Nephron progenitor cell (in vitro differentiated cells): ENCODE data around the gene ZNF428.
A peak's percentile ranks its signal among the peaks of the same experiment; 100 is the strongest.
"Not testable (repeated sequence)": the region's sequence is repeated elsewhere in the genome, so short reads cannot be mapped to it uniquely, and the experiment has no call there.

Experiments used
- DNase-seq: peaks from one replicate; pipeline ENCODE4 v3.0.0; 2021
- H3K27ac Mint-ChIP-seq: 2 replicates; pipeline ENCODE4 v1.8.0; 2021; ENCODE audit warnings: mild to moderate bottlenecking, moderate library complexity, mixed read lengths
- H3K27me3 Mint-ChIP-seq: 2 replicates; pipeline ENCODE4 v1.8.0; 2021; ENCODE audit warnings: mild to moderate bottlenecking, low read depth, mixed read lengths; ENCODE audit not compliant: poor library complexity
- H3K36me3 Mint-ChIP-seq: 2 replicates; pipeline ENCODE4 v1.8.0; 2021; ENCODE audit warnings: low read depth, mixed read lengths
- H3K4me1 Mint-ChIP-seq: 2 replicates; pipeline ENCODE4 v1.8.0; 2021; ENCODE audit warnings: mixed read lengths
- H3K4me3 Mint-ChIP-seq: 2 replicates; pipeline ENCODE4 v1.8.0; 2021; ENCODE audit warnings: mild to moderate bottlenecking, moderate library complexity, mixed read lengths
- H3K9me3 Mint-ChIP-seq: 2 replicates; pipeline ENCODE4 v1.8.0; 2021; ENCODE audit warnings: mild to moderate bottlenecking, moderate library complexity, mixed read lengths
- CTCF ChIP-seq: fragments of 200-600 bp; sonication (generic); IDR thresholded peaks from 2 replicates; pipeline ENCODE4 v1.5.0; 2021; ENCODE audit warnings: antibody characterized with exemption

The ZNF428 gene

DNA sequence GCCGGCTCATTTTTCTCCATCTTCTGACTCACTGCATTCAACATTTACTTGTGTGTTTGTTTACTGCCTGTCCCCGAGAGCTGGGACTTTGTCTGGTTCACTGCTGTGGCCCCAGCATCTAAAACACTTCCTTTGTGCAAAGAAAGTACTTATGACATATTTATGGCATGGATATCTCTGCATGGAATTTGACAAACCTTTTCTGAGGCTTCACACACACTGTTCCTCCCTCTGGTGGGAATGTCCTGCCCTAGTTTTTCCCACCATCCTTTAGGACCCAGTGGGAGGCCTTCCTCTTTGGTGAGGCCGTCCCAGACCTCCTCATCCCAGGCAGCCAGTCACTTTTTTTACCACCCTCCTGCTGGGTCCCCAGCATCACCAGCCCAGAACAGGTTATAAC lies 8.9 kb downstream of the ZNF428 start:
- no peak overlapping the region for H3K4me3 Mint-ChIP-seq
- peaks cover 65% of the 10 kb centered on the region for H3K36me3 Mint-ChIP-seq
- H3K9me3 Mint-ChIP-seq: no peaks in the 10 kb centered on the region
- DNase-seq: no peak
- peak overlapping the region; percentile 96 for H3K27ac Mint-ChIP-seq
- no peak for TF ChIP-seq CTCF
- H3K4me1 Mint-ChIP-seq: peaks cover 21% of the 10 kb centered on the region
- H3K27me3 Mint-ChIP-seq: peaks cover 3% of the 10 kb centered on the region

GRCh38 chr19:43609872-43610271 lies 9.6 kb downstream of the ZNF428 start:
- no peak overlapping the region for H3K4me3 Mint-ChIP-seq
- H3K9me3 Mint-ChIP-seq: no peaks in the 10 kb centered on the region
- peaks cover 3% of the 10 kb centered on the region for H3K27me3 Mint-ChIP-seq
- no peak for TF ChIP-seq CTCF
- H3K36me3 Mint-ChIP-seq: peaks cover 63% of the 10 kb centered on the region
- DNase-seq: no peak
- H3K27ac Mint-ChIP-seq: peak overlapping the region; percentile 18
- H3K4me1 Mint-ChIP-seq: peaks cover 17% of the 10 kb centered on the region

DNA sequence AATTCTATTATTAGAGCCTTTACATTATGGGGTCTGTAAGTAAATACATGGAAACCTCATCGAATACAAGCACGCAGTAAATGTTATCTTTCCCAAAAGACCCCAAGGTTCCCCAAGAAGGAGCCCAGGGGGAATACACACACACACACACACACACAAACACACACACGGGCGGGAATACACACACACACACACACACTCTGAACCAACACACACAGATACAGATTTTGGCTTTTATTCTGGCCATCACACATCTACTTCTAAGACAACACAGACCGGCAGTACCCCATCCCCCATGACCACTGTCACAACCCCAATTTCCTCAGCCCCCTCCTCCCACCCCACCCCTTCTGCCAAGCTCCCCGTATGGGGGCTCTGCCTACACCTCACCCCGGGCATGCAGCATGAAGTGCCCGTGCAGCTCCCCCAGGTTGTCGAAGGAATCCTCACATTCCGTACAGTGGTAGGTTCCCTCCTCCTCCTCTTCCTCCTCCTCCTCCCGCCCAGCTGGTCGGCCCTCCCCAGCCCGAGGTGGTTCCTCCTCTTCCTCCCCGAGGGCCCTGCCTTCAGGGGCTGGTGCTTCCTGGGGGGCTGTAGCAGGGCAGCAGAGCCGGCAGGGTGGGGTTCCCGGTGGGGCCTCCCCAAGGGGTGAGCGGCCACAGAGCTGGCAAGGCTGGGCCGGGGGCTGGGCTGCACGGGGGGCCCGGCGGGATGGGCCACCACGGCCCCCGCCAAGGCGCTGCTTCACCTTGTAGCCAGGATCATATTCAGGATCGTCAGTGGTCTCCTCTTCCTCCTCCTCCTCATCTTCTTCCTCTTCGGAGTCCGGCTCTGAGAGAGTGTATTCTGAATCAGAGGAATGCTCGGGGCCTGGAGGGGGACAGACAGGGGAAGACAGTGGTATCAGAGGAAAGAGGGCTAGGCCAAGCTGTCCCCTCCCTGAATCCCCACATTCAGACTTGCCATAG lies 11.9 kb downstream of the ZNF428 start:
- Mint-ChIP-seq H3K9me3 (no peaks in the 10 kb centered on the region), H3K4me3 (no peak overlapping the region), H3K27me3 (peaks cover 3% of the 10 kb centered on the region)

GRCh38 chr19:43606569-43607229 lies 12.7 kb downstream of the ZNF428 start:
- no peak for DNase-seq
- Mint-ChIP-seq H3K27ac (no peak overlapping the region), H3K4me1 (peaks cover 9% of the 10 kb centered on the region), H3K36me3 (peaks cover 38% of the 10 kb centered on the region), H3K9me3 (no peaks in the 10 kb centered on the region), H3K4me3 (no peak overlapping the region), H3K27me3 (peaks cover 3% of the 10 kb centered on the region)
- no peak for TF ChIP-seq CTCF

More for the DNA sequence above, 11.9 kb downstream of the ZNF428 start:
- DNase-seq: no peak
- peak overlapping the region; percentile 93 for H3K27ac Mint-ChIP-seq
- H3K4me1 Mint-ChIP-seq: peaks cover 14% of the 10 kb centered on the region
- no peak for TF ChIP-seq CTCF
- peaks cover 45% of the 10 kb centered on the region for H3K36me3 Mint-ChIP-seq

DNA sequence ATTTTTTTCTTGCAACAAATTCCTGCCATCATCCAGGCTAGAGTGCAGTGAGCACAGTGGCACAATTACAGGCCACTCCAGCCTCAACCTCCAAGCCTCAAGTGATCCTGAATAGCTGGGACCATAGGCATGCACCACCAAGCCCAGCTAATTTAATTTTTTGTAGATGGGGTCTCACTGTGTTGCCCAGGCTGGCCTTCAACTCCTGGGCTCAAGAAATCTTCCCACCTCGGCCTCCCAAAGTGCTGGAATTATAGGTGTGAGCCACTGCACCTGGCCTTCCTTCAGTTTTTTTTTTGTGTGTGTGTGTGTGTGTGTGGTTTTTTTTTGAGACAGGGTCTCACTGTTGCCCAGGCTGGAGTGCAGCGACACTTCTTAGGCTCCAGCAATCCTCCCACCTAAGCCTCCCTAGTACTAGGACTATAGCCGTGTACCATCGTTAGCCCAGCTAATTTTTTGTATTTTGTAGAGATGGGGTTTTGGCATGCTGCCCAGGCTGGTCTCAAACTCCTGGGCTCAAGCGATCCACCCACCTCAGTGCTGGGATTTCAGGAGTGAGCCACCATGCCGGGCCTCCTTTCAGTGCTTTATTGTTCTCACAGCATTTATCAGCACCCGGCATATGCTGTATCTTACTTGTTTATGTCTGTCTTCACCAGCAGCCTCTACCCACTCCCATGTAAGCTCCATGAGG lies 13.4 kb downstream of the ZNF428 start:
- Mint-ChIP-seq H3K9me3 (no peaks in the 10 kb centered on the region), H3K27ac (no peak overlapping the region), H3K36me3 (peaks cover 40% of the 10 kb centered on the region), H3K4me1 (peaks cover 7% of the 10 kb centered on the region), H3K27me3 (peaks cover 3% of the 10 kb centered on the region), H3K4me3 (no peak overlapping the region)
- no peak for DNase-seq
- no peak for TF ChIP-seq CTCF

DNA sequence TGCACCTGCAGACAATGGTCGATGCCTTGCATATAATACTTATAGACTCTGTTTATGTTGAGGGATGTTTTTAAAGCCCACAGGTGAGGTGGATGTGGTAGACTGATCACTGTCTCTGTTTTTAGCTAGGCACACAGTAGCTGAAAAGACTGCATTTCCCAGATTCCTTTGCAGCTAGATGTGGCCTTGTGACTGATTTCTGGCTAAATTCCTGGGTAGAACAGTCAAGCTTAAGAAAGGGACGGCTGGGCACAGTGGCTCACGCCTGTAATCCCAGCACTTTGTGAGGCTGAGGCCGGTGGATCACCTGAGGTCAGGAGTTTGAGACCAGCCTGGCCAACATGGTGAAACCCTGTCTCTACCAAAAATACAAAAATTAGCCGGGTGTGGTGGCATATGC lies 19.1 kb downstream of the ZNF428 start:
- not testable (repeated sequence) for H3K27me3 Mint-ChIP-seq, DNase-seq, H3K27ac Mint-ChIP-seq, H3K9me3 Mint-ChIP-seq, H3K4me3 Mint-ChIP-seq
- Mint-ChIP-seq H3K36me3 (peaks cover 12% of the 10 kb centered on the region), H3K4me1 (peaks cover 25% of the 10 kb centered on the region)
